ENCODE results near the gene DICER1.

DICER1 gene

DNA sequence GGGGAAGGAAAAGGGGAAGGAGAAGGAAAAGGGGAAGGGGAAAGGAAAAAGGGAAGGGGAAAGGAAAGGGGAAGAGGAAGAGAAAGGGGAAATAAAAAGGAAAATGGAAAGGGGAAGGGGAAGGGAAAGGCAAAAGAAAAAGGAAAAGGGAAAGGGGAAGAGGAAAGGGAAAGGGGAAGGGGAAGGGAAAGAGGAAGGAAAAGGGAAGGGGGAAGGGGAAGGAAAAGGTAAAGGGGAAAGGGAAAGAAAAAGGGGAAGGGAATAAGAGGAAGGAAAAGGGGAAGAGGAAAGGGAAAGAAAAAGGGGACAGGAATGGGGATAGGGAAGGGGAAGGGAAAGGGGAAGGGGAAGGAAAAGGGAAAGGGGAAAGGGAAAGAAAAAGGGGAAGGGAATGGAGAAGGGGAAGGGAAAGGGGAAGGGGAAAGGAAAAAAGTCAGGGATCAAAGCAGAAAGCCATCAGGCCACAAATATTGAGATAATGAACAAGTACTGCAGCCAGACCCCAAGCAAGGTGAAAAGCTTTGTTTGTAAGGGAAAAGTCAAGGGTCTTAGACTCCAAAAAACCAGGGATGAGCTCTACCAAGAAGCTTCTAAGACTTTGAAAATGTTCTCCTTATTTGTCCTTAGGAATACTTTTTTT is 20.0 kb downstream of the DICER1 start:
- Histone ChIP-seq H3K9me3 (ENCODE audit: insufficient read depth, low read depth, low read length) (no peaks in the 10 kb centered on the region), H3K9me2 (replicated peaks; ENCODE audit: low read depth, low read length) (no peaks in the 10 kb centered on the region), H3K4me1 (ENCODE audit: insufficient read depth, low read length, poor library complexity, severe bottlenecking) (no peaks in the 10 kb centered on the region), H3K4me2 (ENCODE audit: low read depth, low read length, poor library complexity, severe bottlenecking) (no peak overlapping the region), H3F3A (ENCODE audit: low read depth) (no peaks in the 10 kb centered on the region), H3K9ac (ENCODE audit: low read depth, low read length, poor library complexity, severe bottlenecking) (no peak overlapping the region), H4K20me1 (ENCODE audit: insufficient read depth, low read length, poor library complexity, severe bottlenecking) (peaks cover 64% of the 10 kb centered on the region), H3K27me3 (ENCODE audit: insufficient read depth, low read length, poor library complexity, severe bottlenecking) (no peaks in the 10 kb centered on the region), H2AFZ (ENCODE audit: low read length) (no peak overlapping the region), H3K79me2 (ENCODE audit: insufficient read depth, low read length) (peaks cover 75% of the 10 kb centered on the region), H3K4me3 (ENCODE audit: low read length, poor library complexity, severe bottlenecking) (no peak overlapping the region), H3K36me3 (ENCODE audit: insufficient read depth, low read length) (peaks cover 25% of the 10 kb centered on the region; the same call in 1 of the 2 replicates)
- TF ChIP-seq, protein P1, sequence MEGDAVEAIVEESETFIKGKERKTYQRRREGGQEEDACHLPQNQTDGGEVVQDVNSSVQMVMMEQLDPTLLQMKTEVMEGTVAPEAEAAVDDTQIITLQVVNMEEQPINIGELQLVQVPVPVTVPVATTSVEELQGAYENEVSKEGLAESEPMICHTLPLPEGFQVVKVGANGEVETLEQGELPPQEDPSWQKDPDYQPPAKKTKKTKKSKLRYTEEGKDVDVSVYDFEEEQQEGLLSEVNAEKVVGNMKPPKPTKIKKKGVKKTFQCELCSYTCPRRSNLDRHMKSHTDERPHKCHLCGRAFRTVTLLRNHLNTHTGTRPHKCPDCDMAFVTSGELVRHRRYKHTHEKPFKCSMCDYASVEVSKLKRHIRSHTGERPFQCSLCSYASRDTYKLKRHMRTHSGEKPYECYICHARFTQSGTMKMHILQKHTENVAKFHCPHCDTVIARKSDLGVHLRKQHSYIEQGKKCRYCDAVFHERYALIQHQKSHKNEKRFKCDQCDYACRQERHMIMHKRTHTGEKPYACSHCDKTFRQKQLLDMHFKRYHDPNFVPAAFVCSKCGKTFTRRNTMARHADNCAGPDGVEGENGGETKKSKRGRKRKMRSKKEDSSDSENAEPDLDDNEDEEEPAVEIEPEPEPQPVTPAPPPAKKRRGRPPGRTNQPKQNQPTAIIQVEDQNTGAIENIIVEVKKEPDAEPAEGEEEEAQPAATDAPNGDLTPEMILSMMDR (conservative IDR thresholded peaks at IDR 0.05; ENCODE audit: low read length), result no peak
- TF ChIP-seq EZH2phosphoT487 (IDR thresholded peaks at IDR 0.05; ENCODE audit: borderline replicate concordance), result no peak

DNA sequence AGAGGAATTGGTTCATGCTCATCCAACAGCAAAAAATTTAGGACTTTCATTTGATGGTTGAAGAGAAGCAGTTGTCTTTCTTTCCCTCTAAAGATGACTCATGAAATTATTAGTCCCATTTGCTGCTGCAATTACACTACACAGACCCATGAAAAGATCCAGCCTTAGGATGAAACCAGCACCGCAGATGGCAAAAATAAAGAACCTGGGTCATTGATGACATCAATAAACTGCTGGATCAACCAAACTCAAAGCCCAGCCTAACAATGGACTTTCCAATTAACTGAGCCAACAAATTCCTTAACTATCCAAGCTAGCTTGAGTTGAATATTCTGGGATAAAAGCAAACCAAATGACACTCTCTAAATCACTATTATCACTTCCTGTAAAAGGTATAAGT is 20.7 kb downstream of the DICER1 start:
- no peaks in the 10 kb centered on the region for H3K27me3 ChIP-seq (ENCODE audit: insufficient read depth, low read length, poor library complexity, severe bottlenecking)
- no peaks in the 10 kb centered on the region for H3K9me3 ChIP-seq (ENCODE audit: insufficient read depth, low read depth, low read length)
- no peak overlapping the region for H3K4me3 ChIP-seq (ENCODE audit: low read length, poor library complexity, severe bottlenecking)
- H3K36me3 ChIP-seq (ENCODE audit: insufficient read depth, low read length), result peaks cover 30% of the 10 kb centered on the region; the same call in 1 of the 2 replicates
- H3K4me1 ChIP-seq (ENCODE audit: insufficient read depth, low read length, poor library complexity, severe bottlenecking), result no peaks in the 10 kb centered on the region
- H3F3A ChIP-seq (ENCODE audit: low read depth), result no peaks in the 10 kb centered on the region
- peaks cover 57% of the 10 kb centered on the region for H4K20me1 ChIP-seq (ENCODE audit: insufficient read depth, low read length, poor library complexity, severe bottlenecking)
- H3K79me2 ChIP-seq (ENCODE audit: insufficient read depth, low read length), result peaks cover 68% of the 10 kb centered on the region
- no peak overlapping the region for H3K4me2 ChIP-seq (ENCODE audit: low read depth, low read length, poor library complexity, severe bottlenecking)
- no peak overlapping the region for H3K9ac ChIP-seq (ENCODE audit: low read depth, low read length, poor library complexity, severe bottlenecking)
- no peak for TF ChIP-seq EZH2phosphoT487 (IDR thresholded peaks at IDR 0.05; ENCODE audit: borderline replicate concordance)
- TF ChIP-seq, protein P1 (conservative IDR thresholded peaks at IDR 0.05; ENCODE audit: low read length), result no peak
- no peaks in the 10 kb centered on the region for H3K9me2 ChIP-seq (replicated peaks; ENCODE audit: low read depth, low read length)
- H2AFZ ChIP-seq (ENCODE audit: low read length), result no peak overlapping the region

DNA sequence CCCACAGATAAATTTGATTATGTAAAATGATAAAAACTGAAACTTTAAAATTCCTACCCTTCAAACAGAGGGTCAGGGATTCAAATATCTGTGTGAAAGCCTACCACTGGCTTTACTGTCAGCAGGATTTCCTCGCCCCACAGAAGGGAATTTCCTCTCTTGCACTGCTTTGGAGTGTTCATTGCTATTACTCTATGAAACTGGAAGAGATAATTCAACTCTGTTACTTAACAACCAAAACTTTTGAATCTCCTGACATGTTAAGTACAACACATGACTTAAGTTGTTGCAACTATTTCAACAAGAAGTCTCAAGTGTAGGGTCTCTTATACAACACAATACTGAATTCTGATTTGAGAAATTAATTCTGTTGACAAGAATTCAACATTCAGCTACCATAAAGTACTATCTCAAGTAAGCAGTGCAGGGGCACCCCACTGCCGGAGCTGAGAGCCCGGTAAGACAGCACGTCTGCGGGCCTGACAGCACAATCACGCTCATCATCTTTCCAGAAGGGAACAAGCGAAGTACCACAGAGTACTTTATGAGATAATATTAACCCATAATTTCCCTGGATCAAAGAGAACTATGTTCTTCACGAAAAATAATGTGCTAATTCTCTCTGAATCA is 22.9 kb downstream of the DICER1 start:
- Histone ChIP-seq H3K36me3 (ENCODE audit: insufficient read depth, low read length) (peaks cover 39% of the 10 kb centered on the region), H3K4me3 (ENCODE audit: low read length, poor library complexity, severe bottlenecking) (no peak overlapping the region), H3K9ac (ENCODE audit: low read depth, low read length, poor library complexity, severe bottlenecking) (no peak overlapping the region)

More for the DNA sequence above, 22.9 kb downstream of the DICER1 start:
- no peak overlapping the region for H3K4me2 ChIP-seq (ENCODE audit: low read depth, low read length, poor library complexity, severe bottlenecking)
- H2AFZ ChIP-seq (ENCODE audit: low read length), result no peak overlapping the region
- H4K20me1 ChIP-seq (ENCODE audit: insufficient read depth, low read length, poor library complexity, severe bottlenecking), result peaks cover 40% of the 10 kb centered on the region
- H3K9me2 ChIP-seq (replicated peaks; ENCODE audit: low read depth, low read length), result no peaks in the 10 kb centered on the region
- TF ChIP-seq EZH2phosphoT487 (IDR thresholded peaks at IDR 0.05; ENCODE audit: borderline replicate concordance), result no peak
- TF ChIP-seq, protein P1 (conservative IDR thresholded peaks at IDR 0.05; ENCODE audit: low read length), result no peak
- no peaks in the 10 kb centered on the region for H3F3A ChIP-seq (ENCODE audit: low read depth)
- no peaks in the 10 kb centered on the region for H3K9me3 ChIP-seq (ENCODE audit: insufficient read depth, low read depth, low read length)
- H3K79me2 ChIP-seq (ENCODE audit: insufficient read depth, low read length), result peaks cover 47% of the 10 kb centered on the region
- no peaks in the 10 kb centered on the region for H3K27me3 ChIP-seq (ENCODE audit: insufficient read depth, low read length, poor library complexity, severe bottlenecking)
- H3K4me1 ChIP-seq (ENCODE audit: insufficient read depth, low read length, poor library complexity, severe bottlenecking), result no peaks in the 10 kb centered on the region

All from Loucy (cell line).